Smooth muscle cell (in vitro differentiated cells): Measurements from ENCODE around the gene ANKIB1. TPM values are rescaled to one million over a fixed set of nuclear protein-coding genes. Genes with fewer than 3 reads are reported as not detected.

Experiments
- DNase-seq: peaks from one replicate; lab custom pipeline; 2025; ENCODE audit not compliant: unreplicated experiment; lab: John Stamatoyannopoulos, UW
- H2AFZ ChIP-seq: fragments of 200-600 bp; sonication (generic); 2 replicates; pipeline ENCODE4 v1.6.0; 2016; ENCODE audit warnings: antibody characterized with exemption, low read depth, mild to moderate bottlenecking
- H3F3A ChIP-seq: fragments of 200-600 bp; sonication (generic); 2 replicates; pipeline ENCODE4 v1.6.0; 2017; ENCODE audit warnings: antibody characterized with exemption, low read depth
- H3K27ac ChIP-seq: fragments of 200-600 bp; sonication (generic); 2 replicates; pipeline ENCODE4 v1.5.1; 2016; ENCODE audit warnings: low read depth, mild to moderate bottlenecking
- H3K27me3 ChIP-seq: fragments of 200-600 bp; sonication (generic); 2 replicates; pipeline ENCODE4 v1.6.1; 2016; ENCODE audit warnings: low read depth, mild to moderate bottlenecking
- H3K36me3 ChIP-seq: fragments of 200-600 bp; sonication (generic); 2 replicates; pipeline ENCODE4 v1.5.1; 2016; ENCODE audit warnings: low read depth
- H3K4me1 ChIP-seq: fragments of 200-600 bp; sonication (generic); 2 replicates; pipeline ENCODE4 v1.5.1; 2016; ENCODE audit warnings: low read depth
- H3K4me2 ChIP-seq: fragments of 200-600 bp; sonication (generic); 2 replicates; pipeline ENCODE4 v1.6.0; 2016; ENCODE audit warnings: mild to moderate bottlenecking
- H3K4me3 ChIP-seq: fragments of 200-600 bp; sonication (generic); 2 replicates; pipeline ENCODE4 v1.5.1; 2016; ENCODE audit warnings: mild to moderate bottlenecking
- H3K79me2 ChIP-seq: fragments of 200-600 bp; sonication (generic); 2 replicates; pipeline ENCODE4 v1.6.0; 2016; ENCODE audit warnings: low read depth, mild to moderate bottlenecking
- H3K9ac ChIP-seq: fragments of 200-600 bp; sonication (generic); 2 replicates; pipeline ENCODE4 v1.6.0; 2016; ENCODE audit warnings: low read depth
- H3K9me3 ChIP-seq: fragments of 200-600 bp; sonication (generic); replicated peaks from 2 replicates; pipeline ENCODE4 v1.5.1; 2016; ENCODE audit warnings: low read depth
- H4K20me1 ChIP-seq: fragments of 200-600 bp; sonication (generic); 2 replicates; pipeline ENCODE4 v1.6.0; 2016; ENCODE audit warnings: low read depth
- CTCF ChIP-seq: fragments of 200-600 bp; sonication (generic); IDR thresholded peaks from 2 replicates; pipeline ENCODE4 v1.5.1; 2017; ENCODE audit warnings: borderline replicate concordance, mild to moderate bottlenecking, antibody characterized with exemption; ENCODE audit not compliant: insufficient read depth, poor library complexity, severe bottlenecking
- WGBS: methylation state at CpG from one replicate; pipeline ENCODE4 v1.1.7; 2016; ENCODE audit warnings: low lambda C conversion rate; 5-methylcytosine and 5-hydroxymethylcytosine counted together
- polyA plus RNA-seq: library from polyadenylated mRNA; unstranded; fragments of >200 nt; fragmentation: Nextera tagmentation; extraction: Ambion mirVana; gene quantifications from 2 replicates; pipeline ENCODE4 v1.2.1, GENCODE V29; 2016
- total RNA-seq: library from RNA; depleted of rRNA; stranded (reverse); fragments of >200 nt; gene quantifications from 2 replicates; pipeline ENCODE4 v1.2.3, GENCODE V29; 2014

The ANKIB1 gene
- total and polyA plus RNA-seq, 2 experiments from 2014 or later, result 12.9 to 57.4 TPM

- Histone ChIP-seq H3K36me3 (peaks cover 3% of the 10 kb centered on the region), H2AFZ (no peak overlapping the region), H4K20me1 (no peaks in the 10 kb centered on the region), H3K4me2 (no peak overlapping the region), H3K27me3 (no peaks in the 10 kb centered on the region), H3K9ac (no peak overlapping the region), H3K4me3 (no peak overlapping the region), H3K79me2 (no peaks in the 10 kb centered on the region), H3K4me1 (no peaks in the 10 kb centered on the region), H3K9me3 (no peaks in the 10 kb centered on the region), H3F3A (no peaks in the 10 kb centered on the region), H3K27ac (no peak overlapping the region)
- WGBS, result 96% methylated on average over 2 of the region's 2 CpGs
- no peak for DNase-seq
- no peak for TF ChIP-seq CTCF
These were observed 80.1 kb downstream of the ANKIB1 start for GRCh38 chr7:92325858-92326257.

GRCh38 chr7:92330835-92331438 lies 85.2 kb downstream of the ANKIB1 start:
- Histone ChIP-seq H4K20me1 (no peaks in the 10 kb centered on the region), H2AFZ (no peak overlapping the region), H3K4me3 (no peak overlapping the region), H3K4me1 (no peaks in the 10 kb centered on the region), H3K79me2 (no peaks in the 10 kb centered on the region), H3K36me3 (peaks cover 3% of the 10 kb centered on the region), H3K9ac (no peak overlapping the region), H3K9me3 (peaks cover 6% of the 10 kb centered on the region), H3K27me3 (no peaks in the 10 kb centered on the region), H3K4me2 (no peak overlapping the region), H3F3A (no peaks in the 10 kb centered on the region), H3K27ac (no peak overlapping the region)
- 96% methylated on average over 4 of the region's 4 CpGs for WGBS
- no peak for DNase-seq
- no peak for TF ChIP-seq CTCF

GRCh38 chr7:92331508-92331907 lies 85.7 kb downstream of the ANKIB1 start:
- 92% methylated on average over 4 of the region's 4 CpGs for whole genome bisulfite sequencing
- Histone ChIP-seq H3K4me2 (no peak overlapping the region), H3K4me1 (no peaks in the 10 kb centered on the region), H3K27ac (no peak overlapping the region), H3K4me3 (no peak overlapping the region), H3F3A (no peaks in the 10 kb centered on the region), H3K9me3 (peaks cover 6% of the 10 kb centered on the region), H3K9ac (no peak overlapping the region), H4K20me1 (no peaks in the 10 kb centered on the region), H3K27me3 (no peaks in the 10 kb centered on the region), H3K79me2 (no peaks in the 10 kb centered on the region), H2AFZ (no peak overlapping the region), H3K36me3 (peaks cover 3% of the 10 kb centered on the region)
- TF ChIP-seq CTCF, result no peak
- DNase-seq, result no peak

GRCh38 chr7:92332782-92333181 lies 87.0 kb downstream of the ANKIB1 start:
- Histone ChIP-seq H3K36me3 (peaks cover 3% of the 10 kb centered on the region), H2AFZ (no peak overlapping the region), H4K20me1 (peaks cover 5% of the 10 kb centered on the region), H3K27ac (no peak overlapping the region), H3K4me2 (no peak overlapping the region), H3K79me2 (peaks cover 5% of the 10 kb centered on the region), H3K4me3 (no peak overlapping the region), H3K9me3 (peaks cover 6% of the 10 kb centered on the region), H3F3A (no peaks in the 10 kb centered on the region), H3K27me3 (no peaks in the 10 kb centered on the region), H3K4me1 (no peaks in the 10 kb centered on the region), H3K9ac (no peak overlapping the region)
- 91% methylated on average over 3 of the region's 3 CpGs for WGBS
- TF ChIP-seq CTCF, result no peak
- DNase-seq, result no peak
